Activated CD4-positive, alpha-beta T cell treated with anti-CD3 and anti-CD28 coated beads, Interleukin-2, Interleukin-4, amounts not matched to agents 100 ng/mL and 50 ng/mL, durations not matched to agents 16 hours and 8 hours (primary cell): ENCODE results near the gene SLC35E4.
"Not testable (repeated sequence)": the region's sequence is repeated elsewhere in the genome, so short reads cannot be mapped to it uniquely, and the experiment has no call there.

Experiments used
- DNase-seq: peaks from one replicate; pipeline ENCODE4 v3.0.0-alpha.2; 2020; ENCODE audit warnings: low spot score

SLC35E4 gene, protein sequence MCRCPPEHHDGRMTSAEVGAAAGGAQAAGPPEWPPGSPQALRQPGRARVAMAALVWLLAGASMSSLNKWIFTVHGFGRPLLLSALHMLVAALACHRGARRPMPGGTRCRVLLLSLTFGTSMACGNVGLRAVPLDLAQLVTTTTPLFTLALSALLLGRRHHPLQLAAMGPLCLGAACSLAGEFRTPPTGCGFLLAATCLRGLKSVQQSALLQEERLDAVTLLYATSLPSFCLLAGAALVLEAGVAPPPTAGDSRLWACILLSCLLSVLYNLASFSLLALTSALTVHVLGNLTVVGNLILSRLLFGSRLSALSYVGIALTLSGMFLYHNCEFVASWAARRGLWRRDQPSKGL

DNA sequence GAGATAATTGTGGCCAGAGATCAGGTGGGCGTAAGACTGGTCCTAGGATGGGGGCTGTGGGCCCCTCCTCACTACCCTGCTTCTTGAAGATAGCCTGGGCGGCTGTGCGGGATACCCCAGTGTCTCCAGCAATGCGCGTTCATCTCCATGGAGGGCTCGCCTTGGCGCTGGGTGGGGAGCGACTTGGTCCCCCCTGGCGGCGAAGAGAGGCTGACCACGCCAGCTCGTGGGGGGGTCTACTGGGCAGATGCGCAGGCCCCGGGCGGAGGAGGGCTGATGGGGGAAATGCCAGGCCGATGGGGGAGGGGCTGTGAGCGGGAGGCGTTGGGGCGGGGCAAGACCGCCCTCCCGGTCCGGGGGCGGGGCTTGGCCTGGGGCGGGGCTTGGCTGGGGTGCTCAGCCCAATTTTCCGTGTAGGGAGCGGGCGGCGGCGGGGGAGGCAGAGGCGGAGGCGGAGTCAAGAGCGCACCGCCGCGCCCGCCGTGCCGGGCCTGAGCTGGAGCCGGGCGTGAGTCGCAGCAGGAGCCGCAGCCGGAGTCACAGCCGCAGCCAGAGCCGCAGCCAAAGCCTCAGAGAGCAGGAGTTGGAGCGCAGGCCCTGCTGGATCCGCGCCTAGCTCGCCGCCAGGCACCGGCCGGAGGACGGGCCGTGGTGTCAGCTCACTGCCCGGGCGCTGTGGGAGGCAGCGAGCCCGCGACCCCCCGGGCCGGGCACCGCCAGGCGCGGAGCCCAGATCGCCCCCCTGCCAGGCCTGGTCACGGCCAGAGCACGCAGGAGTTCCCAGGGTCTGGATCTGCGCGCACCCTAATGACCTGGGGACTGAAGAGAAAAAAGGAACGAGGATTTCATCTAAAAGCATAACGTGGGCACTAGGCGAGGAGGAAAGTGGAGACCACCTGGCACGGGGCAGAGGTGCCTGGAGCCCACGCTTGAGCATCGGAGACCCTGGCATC is at the start of gene SLC35E4:
Gene SLC35E4 (plus strand): TSS at position 509 of the 953 bp plus-strand sequence. CDS start 670 bp downstream, outside the sequence.
- DNase-seq: peak; percentile 96

DNA sequence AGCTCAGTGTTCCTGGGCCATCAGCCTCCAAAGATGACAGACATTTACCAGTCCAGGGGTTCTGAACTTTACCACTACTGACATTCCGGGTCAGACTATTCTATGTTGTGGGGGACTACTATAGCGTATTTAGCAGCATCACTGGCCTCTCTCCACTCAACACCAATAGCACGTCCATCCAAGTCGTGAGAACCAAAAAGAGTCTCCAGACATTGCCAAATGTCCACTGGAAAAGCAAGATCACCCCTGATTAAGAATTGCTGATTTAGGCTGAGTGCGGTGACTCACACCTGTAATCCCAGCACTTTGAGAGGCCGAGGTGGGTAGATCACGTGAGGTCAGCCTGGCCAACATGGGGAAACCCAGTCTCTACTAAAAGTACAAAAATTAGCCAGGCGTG is 49.2 kb upstream of the SLC35E4 start:
- no peak for DNase-seq

DNA sequence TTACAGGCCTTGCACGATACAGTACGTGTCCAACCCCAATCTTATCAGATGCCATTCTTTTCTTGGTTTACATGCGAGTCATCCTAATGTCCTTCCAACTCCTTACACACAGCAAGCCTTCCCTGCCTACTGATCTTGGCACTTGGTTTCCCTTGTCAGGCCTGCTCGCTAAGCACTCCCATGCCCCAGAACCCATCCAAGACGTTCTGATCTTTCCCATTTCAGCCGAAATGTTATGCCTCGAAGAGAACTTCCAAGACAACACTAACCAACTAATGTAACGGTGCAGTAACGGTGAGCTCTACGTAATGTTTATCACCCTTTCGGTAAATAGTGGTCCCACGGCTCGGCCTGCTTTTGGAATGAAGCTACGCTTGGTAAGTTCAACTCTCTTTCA is 44.4 kb upstream of the SLC35E4 start:
- DNase-seq: peak; percentile 6

DNA sequence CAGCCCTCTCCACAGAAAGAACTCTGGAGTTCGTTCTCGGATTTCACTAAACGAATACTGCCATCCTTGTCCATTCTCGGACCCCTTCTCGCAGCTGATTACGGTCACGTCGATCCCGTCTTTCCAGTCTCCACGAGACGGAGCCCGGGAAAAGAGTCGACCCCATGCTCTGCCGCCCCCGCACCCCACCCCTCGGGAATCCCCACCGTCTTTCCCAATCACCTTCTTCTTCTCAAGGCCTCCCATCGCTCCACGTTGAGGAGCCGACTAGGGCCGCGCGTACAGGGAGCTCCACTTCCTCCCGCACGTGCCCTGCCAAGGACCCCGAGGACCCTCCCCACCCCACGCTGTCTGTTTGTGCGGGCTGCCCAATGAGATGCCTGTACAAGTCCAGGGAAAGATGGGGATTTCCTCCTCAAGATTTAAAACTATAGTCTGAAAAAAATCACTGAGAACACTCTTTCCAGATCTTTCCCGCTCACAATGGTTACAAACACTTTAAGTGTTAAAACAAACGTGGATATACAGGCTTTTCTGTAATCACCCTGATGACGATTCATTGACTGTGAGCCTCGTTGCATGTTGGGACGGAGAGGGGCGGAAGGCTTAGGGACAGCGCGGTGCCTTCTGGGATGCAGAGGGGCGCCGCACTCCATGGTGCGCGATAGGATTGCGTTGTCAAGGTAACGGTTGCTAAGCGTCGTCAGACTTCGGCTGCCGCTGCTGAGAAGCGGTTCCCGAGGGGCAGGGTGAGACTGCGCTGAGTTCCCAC is 43.8 kb upstream of the SLC35E4 start, which contains the start of gene PES1:
Gene PES1 (minus strand): TSS at position 323 of the 772 bp plus-strand sequence. CDS start 77 bp downstream, at position 246.
- peak; percentile 96 for DNase-seq

DNA sequence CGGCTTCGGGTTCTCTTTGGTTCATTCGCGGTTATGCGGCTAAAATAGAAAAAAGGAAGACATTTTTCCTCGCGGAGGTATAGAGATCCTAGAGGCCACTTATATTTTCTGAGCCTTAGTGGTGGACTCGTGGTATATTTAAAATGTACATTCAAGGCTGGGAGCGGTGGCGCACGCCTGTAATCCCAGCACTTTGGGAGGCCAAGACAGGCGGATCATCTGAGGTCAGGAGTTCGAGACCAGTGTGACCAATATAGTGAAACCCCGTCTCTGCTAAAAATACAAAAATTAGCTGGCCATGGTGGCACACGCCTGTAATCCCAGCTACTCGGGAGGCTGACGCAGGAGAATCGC is 43.2 kb upstream of the SLC35E4 start:
- not testable (repeated sequence) for DNase-seq

DNA sequence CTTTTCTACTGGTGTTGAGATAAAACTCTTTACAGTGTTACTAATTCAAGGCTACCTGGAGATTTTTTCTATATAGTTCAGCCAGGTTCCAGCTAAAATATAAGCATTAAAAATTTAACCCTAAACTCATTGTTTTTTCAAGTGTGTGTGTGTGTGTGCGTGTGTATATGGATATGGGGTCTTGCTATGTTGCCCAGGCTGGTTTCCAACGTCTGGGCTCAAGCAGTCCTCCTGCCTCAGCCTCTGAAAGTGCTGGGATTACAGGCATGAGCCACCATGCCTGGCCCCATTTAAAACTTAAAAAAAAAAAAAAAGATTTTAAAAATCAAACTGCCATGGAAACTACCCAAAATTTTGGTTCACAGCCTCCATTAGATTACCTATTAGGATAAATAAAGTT is 39.4 kb upstream of the SLC35E4 start:
- DNase-seq: no peak

DNA sequence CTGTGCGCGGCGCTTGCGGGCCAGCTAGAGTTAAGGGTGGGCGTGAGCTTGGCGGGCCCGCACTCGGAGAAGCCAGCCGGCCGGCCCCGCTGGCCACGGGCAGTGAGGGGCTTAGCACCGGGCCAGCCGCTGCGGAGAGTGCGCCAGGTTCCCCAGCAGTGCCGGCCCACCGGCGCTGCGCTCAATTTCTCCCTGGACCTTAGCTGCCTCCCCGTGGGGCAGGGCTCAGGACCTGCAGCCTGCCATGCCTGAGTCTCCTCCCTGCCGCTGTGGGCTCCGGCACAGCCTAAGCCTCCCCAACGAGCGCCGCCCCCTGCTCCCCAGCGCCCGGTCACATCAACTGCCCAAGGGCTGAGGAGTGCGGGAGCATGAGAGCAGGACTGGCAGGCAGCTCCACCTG is 38.7 kb upstream of the SLC35E4 start:
- DNase-seq: no peak

DNA sequence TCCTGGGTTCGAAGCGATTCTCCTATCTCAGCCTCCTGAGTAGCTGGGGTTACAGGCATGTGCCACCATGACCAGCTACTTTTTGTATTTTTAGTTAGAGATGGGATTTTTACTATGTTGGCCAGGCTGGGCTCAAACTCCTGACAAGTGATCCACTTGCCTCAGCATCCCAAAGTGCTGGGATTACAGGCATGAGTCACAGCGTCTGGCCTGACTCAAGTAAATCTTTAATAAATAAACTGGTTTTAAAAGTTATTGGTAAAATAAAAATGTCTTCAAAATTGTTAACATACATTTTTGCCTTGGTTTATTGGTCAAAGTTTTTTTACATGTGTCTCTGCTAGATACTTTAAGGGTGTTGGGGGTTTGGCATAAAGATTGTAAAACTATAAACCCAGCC is 36.6 kb upstream of the SLC35E4 start:
- no peak for DNase-seq

DNA sequence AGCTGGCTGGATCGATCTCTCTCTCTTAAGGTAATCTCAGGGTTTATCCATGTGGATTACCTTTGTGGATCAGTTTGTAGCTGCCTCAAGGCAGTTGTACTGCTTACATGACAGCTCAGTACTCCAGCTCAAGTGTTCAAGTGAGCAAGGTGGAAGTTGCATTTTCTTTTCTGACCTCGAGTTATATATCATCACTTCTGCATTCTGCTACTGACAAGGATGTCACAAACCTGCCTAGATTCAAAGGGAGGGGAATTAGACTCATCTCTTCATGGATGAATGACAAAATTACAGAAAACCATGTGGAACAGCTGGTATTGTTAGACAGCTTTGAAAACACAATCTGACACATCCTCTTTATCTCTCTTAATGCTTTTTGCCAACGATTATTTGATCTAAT is 34.7 kb upstream of the SLC35E4 start:
- DNase-seq: no peak

DNA sequence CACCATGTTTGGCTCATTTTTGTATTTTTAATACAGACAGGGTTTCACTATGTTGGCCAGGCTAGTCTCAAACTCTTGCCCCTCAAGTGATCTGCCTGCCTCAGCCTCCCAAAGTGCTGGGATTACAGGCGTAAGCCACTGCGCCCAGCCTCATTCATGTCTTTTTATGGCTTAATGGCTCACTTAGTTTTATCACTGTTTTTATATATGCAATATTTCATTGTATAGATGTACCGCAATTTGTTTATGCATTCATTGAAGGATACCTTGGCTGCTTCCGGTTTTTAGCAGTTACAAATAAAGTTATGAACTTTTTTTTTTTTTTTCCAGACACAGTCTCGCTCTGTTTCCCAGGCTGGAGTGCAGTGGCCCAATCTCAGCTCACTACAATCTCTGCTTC is 34.1 kb upstream of the SLC35E4 start:
- no peak for DNase-seq

DNA sequence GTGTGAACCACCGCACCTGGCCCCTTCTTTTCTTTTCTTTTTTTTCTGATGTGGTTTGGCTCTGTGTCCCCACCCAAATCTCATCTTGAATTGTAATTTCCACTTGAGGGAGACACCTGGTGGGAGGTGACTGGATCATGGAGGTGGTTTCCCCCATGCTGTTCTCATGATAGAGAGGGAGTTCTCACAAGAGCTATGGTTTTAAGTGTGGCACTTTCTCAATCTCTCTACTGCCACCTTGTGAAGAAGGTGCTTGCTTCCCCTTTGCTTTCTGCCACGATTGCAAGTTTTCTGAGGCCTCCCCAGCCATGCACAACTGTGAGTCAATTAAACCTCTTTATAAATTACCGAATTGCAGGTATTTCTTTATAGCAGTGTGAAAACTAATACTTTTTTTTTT is 33.5 kb upstream of the SLC35E4 start:
- DNase-seq: peak; percentile 34

DNA sequence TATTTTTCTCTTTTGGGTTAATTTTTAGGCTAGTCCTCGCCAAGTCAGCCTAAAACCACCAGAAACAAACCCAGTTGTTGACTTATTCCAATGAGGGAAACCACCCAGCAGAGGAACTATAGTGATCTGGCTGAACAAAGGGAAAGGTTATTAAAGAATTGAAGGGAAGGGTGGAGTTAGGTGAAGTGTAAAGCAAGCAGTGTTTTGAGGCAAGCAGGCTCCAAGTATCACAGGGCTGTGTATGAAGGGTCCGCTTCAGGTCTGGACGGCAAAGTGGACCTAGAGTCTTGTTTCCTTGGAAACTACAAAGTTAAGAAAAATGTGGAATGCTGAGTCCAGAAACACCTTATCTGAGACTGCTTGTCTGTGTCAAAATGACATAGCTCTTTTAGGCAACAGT is 31.8 kb upstream of the SLC35E4 start:
- DNase-seq: no peak

DNA sequence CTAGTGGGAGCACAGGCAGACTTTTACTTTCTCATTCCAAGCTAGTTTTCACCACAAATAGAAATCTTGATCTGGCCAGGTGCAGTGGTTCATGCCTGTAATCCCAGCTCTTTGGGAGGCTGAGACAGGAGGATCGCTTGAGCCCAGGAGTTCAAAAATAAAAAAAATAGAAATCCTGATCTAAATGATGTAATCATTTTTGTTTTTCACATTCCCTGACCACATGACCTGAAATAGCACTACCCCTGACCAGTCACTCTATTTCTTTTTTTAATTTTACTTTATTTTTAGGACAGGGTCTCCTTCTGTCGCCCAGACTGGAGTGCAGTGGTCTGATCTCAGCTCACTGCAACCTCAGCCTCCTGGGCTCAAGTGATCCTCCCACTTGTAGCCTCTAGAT is 30.9 kb upstream of the SLC35E4 start:
- DNase-seq: no peak

DNA sequence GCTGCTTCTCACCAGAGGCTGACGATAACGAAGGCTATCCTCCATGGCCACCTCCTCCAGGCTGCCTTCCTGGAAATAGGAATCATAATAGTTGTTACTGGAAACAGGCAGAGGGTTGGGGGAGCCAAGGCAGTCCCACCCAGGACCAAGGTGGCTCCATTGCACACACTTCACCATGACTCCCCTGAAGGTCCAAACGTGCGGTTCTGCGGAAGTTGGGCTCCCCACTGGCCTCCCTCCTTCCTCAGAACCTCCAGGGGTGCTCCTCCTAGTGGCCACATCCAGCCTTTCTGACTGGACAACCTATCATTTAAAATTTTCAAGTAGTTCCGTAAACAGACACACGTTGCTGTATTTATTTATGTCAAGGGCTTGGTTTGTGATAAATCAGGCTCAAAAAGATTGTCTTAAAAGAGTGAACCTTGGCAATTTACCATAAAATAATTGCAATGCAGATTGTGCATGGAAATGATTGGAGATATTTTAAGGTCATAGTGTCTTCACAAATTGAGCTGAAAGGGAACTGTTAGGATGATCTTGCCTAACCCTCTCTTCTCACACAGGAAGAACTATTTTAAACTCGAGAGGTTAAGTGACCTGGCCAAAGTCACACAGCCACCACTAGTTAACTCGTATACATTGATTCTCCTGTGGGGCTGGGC is 30.0 kb upstream of the SLC35E4 start:
- DNase-seq: peak; percentile 47

DNA sequence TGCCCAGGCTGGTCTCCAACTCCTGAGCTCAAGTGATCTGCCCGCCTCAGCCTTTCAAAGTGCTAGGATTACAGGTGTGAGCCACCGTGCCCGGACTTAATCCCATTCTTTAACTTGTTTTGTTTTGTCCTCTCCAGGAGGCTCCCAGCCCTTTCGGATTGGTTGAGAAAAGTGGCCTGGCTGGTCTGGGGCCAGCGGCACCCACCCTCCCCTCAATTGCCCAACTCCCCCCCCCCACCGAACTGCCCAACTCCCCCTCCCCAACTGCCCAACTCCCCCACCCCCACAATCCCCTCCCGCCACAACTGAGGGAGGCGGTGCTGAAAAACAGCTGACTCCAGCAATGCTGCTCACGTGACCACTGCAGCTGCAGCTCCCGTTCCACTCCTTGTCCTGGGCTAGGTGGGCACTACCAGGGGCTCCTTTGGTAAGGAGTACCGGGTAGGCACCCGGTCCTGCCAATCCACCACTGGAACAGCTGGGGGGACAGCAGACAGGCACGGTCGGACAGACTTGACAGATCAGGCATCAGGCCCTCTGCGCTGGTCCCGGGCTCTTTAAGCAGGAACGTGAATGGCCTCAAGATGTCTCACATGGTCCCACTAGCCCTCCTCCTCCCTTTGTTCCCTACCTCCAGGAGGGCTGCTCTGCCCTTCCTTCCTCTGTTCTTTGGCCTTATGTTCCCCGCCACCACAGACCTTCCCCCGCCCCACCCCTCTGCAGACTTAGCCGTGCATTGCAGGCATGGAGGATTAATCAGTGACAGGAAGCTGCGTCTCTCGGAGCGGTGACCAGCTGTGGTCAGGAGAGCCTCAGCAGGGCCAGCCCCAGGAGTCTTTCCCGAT is 28.9 kb upstream of the SLC35E4 start, which contains the start of gene TCN2:
Gene TCN2 (plus strand): TSS at position 720 of the 845 bp plus-strand sequence. CDS start 158 bp downstream, outside the sequence.
- peak; percentile 40 for DNase-seq

DNA sequence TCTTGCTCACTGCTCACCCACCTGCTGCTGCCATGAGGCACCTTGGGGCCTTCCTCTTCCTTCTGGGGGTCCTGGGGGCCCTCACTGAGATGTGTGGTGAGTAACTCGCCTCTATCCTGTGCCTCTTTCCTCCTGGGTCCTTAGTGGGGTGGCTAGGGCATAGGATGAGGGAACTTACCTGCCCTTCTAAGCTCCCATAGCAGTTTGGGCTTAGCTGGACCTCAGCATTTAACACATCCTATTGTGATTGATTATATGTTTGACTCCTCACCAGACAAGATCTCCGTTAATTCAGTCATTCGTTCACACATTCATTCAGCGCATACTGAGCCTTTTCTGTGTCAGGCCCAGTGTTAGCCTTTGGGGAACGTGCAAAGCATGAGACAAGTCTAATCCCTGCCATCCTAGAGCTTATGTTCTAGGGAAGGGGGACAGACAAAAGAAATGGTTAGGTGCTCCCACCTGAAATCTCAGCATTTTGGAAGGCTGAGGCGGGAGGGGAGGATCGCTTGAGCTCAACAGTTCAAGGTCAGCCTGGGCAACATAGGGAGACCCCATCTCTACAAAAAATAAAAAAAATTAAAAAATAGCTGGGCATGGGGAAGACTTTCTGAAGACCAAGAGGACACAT is 28.2 kb upstream of the SLC35E4 start:
- DNase-seq: no peak

DNA sequence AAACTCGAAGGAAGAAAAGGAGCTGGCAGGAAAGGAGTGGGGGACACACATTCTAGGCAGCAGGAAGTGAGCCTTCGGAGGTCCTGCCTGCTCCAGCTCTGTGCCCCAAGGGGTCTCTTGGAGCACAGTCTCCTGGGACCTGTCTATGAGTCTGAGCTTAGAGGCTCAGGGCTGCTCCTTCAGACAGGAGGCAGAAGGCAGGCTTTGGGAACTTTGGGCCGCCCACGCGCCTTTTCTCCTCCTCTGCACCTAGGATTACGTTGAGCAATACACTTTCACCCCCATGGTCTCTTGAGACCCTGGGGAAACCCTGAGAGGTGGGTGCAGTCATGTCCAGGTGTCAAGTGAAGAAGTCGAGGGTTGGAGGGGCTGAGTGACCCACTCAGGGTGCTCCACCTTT is 27.6 kb upstream of the SLC35E4 start:
- DNase-seq: no peak

DNA sequence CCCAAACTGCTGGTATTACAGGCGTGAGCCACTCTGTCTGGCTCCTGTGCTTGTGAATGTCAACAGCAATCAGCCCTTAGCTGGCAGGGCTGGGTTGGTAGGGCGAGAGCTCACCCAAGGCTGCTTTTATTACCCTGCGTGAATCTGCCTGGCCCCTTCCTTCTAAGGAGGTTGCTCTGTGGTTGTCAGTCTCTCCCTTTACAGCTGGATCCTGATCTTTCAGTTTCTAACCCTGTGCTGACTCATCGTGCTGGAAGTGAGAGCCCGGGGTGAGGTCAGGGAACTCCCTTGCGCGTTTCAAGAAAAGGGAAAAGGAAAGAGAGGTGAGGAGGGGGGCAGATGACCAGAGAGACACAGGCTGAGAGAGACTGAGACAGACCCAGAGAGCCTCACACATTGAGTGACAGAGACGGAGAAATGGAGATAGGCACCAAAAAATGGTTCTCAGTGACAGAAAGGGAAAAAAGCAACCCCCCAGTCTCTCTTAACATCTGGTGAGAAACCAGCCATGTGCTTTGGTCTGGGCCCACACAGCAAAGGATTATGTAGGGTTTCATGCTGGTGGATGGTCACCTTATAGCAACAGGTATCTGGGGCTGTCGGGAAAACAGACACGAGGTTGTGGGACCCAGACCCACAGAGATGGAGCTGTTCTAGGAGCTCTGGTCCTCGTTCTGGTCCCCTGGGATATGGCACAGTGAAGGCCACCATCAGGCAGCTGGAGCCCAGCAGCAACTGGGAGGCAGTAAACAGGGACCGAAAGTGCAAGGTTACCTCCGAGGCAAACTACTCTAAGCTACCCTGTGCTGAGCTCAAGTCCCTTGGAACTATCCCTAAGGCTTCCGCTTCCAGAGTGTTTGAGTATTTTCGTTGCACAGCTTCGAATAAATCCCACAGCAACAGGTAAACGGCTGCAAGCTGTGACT is 26.1 kb upstream of the SLC35E4 start:
- peak; percentile 69 for DNase-seq

DNA sequence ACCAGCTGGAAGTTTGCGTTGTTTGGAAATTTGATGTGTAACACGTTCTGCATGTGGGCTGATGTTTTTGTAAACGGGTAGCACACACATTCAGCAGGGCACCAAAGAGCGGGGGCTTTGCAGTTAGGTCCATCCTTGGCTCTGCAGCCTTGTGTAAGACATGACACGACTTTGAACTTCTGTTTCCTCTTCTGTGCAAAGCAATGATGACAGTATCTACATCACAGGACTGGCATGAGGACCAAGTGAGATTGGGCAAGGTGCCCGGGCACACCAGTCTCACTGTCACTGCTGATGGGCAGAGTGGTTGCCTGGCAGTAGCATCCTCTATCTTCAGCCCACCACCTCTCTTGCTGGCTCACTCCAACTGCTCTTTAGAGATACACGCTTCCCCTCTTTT is 25.3 kb upstream of the SLC35E4 start:
- DNase-seq: no peak
